Activated CD4-positive, alpha-beta memory T cell treated with anti-CD3 and anti-CD28 coated beads, Interleukin-2, amount 10 ng/mL, durations not matched to agents 7 days and 5 days (primary cell): ENCODE measurements around the gene OXT. TPM values are rescaled to one million over a fixed set of nuclear protein-coding genes. Genes with fewer than 3 reads are reported as not detected.

Source experiments
- CTCF ChIA-PET: fragments of 350-600 bp; sonication (Branson Sonifier 250); formaldehyde crosslinking; loops from one replicate; lab custom pipeline; 2021; ENCODE audit warnings: antibody characterized with exemption, inconsistent platforms; lab: Charles Lee
- POLR2A ChIA-PET: fragments of 350-600 bp; sonication (Branson Sonifier 250); formaldehyde crosslinking; loops from one replicate; lab custom pipeline; 2021; ENCODE audit warnings: antibody characterized with exemption; lab: Charles Lee
- DNase-seq: peaks from one replicate; pipeline ENCODE4 v3.0.0-alpha.2; 2020
- H3K27ac Mint-ChIP-seq: one replicate; pipeline ENCODE4 v1.8.0; 2021; ENCODE audit warnings: mild to moderate bottlenecking, mixed read lengths
- H3K27me3 Mint-ChIP-seq: one replicate; pipeline ENCODE4 v1.8.0; 2021; ENCODE audit warnings: mixed read lengths
- H3K36me3 Mint-ChIP-seq: one replicate; pipeline ENCODE4 v1.8.0; 2021; ENCODE audit warnings: low read depth, mixed read lengths
- H3K4me1 Mint-ChIP-seq: one replicate; pipeline ENCODE4 v1.8.0; 2021; ENCODE audit warnings: mixed read lengths
- H3K4me3 Mint-ChIP-seq: one replicate; pipeline ENCODE4 v1.8.0; 2021; ENCODE audit warnings: mild to moderate bottlenecking, mixed read lengths
- H3K9me3 Mint-ChIP-seq: one replicate; pipeline ENCODE4 v1.8.0; 2021; ENCODE audit warnings: mixed read lengths
- total RNA-seq, 2 experiments: library from RNA; stranded (reverse); gene quantifications; one replicate each; pipeline ENCODE4 v1.2.3, GENCODE V29; 2021

OXT gene
- total RNA-seq, 2 experiments from 2014 or later: not detected

DNA sequence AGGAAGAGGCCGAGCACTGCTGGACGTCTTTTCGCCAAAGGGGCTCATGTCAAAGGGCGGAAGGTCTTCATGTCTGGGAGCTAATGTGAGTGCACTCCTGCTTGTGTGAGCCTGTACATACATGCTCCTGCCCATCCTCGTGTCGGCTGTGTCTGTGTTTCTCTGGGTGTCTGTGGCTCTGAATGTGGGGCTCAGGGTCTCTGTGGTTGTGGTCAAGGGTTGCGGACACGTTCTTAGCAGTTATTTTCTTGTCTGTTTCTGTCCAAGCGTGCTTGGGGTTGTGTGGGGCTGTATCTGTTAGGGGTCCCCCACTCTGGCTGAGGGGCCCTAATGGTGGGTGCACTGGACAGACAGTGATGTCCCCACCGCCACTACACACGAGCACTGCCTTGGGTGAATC, 10.2 kb downstream of the OXT start:
- POLR2A ChIA-PET: no interaction called here
- CTCF ChIA-PET: no interaction called here
- peaks cover 22% of the 10 kb centered on the region for H3K4me1 Mint-ChIP-seq

DNA sequence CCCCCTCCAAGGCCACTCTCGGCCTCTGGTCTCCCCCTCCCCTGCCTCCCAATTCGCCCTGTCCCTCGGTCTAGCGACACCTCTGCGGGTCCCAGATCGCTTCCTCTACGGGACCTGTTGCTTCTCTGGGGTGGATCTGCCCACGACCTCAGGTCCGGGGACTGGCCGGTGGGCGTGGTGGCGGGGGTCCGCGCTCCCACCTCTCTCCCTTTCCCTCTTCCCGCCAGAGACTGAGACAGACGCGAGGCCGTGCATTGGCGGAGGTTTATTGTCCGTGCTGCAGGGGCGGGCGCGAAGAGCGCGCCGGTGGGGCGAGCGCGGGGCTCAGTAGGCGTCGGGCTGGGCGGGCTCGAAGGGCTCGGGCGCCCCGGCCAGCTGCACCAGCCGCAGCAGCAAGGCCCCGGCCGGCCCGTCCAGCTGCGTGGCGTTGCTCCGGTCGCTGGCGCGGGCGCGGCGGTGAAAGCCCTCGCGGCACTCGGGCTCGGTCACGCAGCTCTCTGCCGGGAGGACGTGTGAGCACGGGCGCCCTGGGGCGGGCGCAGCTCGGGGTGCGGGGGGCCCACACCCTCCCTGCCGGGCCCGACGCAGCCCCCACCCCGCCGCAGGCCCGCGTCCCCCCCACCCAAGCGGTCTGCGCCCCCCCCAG, 11.0 kb downstream of the OXT start:
- Mint-ChIP-seq H3K4me1 (peaks cover 17% of the 10 kb centered on the region), H3K36me3 (peaks cover 5% of the 10 kb centered on the region), H3K9me3 (peaks cover 5% of the 10 kb centered on the region), H3K27ac (no peak overlapping the region), H3K4me3 (no peak overlapping the region), H3K27me3 (peaks cover 57% of the 10 kb centered on the region)
- ChIA-PET CTCF (no interaction called here), POLR2A (no interaction called here)
- DNase-seq: no peak

More for the DNA sequence above, 10.2 kb downstream of the OXT start:
- H3K27me3 Mint-ChIP-seq: peaks cover 57% of the 10 kb centered on the region
- no peak overlapping the region for H3K27ac Mint-ChIP-seq
- H3K4me3 Mint-ChIP-seq: no peak overlapping the region
- H3K36me3 Mint-ChIP-seq: peaks cover 5% of the 10 kb centered on the region
- peaks cover 5% of the 10 kb centered on the region for H3K9me3 Mint-ChIP-seq
- no peak for DNase-seq

DNA sequence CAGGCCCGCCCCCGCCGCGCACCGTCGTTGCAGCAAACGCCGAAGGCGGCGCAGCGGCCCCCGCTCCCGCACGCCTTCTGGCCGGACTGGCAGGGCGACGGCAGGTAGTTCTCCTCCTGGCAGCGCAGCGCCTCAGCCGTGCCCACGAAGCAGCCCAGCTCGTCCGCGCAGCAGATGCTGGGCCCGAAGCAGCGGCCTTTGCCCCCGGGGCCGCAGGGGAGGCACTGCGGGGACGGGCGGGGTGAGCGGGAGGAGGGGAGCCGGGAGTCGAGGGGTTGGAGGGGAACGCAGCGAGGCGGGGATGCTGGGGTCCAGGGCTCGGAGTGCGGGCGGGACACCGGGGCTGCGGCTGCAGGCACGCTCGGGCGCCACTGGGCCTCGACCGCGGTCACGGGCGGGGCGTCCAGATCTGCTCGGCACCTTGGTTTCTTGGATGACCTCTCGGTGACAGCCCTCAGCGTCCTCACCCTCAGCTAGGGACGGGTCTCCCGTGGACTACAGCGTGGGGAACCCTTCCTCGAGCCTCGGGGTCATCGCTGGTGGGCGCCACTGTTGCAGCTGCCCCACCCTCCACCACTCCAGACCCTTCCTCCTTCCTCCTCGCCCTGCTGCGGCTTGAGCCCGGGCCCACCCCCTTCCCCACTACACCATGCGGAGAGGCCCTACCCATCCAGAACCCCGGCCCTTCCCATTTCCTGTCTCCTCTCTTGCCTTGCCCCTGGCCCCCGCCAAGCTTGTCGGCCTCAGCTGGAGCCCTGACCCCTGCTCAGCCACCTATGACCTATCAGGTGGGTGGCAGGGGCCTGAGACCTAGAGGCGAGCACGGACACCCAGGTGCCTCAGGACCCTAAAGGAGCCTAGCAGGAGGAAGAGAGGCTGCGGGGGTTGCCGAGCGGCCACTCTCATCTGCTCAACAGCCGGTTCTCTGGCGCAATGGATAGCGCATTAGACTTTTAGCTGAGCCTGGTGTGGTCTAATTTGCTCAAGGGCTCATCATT, 11.8 kb downstream of the OXT start:
- Mint-ChIP-seq H3K27me3 (peaks cover 54% of the 10 kb centered on the region), H3K4me1 (peaks cover 10% of the 10 kb centered on the region), H3K9me3 (no peaks in the 10 kb centered on the region), H3K27ac (no peak overlapping the region), H3K4me3 (no peak overlapping the region), H3K36me3 (no peaks in the 10 kb centered on the region)
- ChIA-PET POLR2A (no interaction called here), CTCF (interaction anchor here (0.6 kb wide), 1 partner anchor 30 kb away, joined by 3 read pairs; no protein-coding TSS in a partner anchor)
- no peak for DNase-seq

DNA sequence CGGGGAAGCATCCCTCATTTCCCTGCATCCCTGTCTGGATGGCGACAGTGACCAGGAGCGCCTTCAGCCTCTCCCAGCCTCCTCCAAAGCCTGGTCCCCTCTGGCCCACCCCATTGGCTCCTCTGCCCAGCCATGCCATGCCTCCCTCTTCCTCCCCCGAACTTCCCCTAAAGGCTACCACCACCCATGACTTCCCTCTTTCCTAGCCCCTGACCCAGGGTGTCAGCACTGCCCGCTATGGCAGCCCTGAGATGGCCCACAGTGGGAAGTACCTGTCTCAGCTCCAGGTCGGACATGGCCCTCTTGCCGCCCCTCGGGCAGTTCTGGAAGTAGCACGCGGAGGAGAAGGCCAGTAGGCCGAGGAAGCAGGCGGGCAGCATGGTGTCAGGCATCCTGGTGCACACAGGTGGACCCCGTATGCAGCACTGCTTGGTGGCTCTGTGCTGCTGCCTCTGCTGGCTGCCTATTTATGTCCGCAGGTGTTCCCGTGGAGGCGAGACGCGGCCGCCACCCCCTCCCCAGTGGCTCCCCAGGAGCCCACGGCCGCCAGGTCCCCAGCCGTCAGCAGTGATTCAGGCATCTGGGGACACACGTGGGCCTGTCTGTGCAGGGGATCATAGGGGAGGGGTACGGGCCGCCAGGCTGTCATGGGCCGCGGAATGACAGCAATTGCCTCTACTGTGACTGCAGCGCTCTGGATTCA, 13.0 kb downstream of the OXT start, which contains the start of gene AVP:
Gene AVP (minus strand): TSS at position 442 of the 703 bp plus-strand sequence. CDS start 50 bp downstream, at position 392.
- peaks cover 55% of the 10 kb centered on the region for H3K27me3 Mint-ChIP-seq
- CTCF ChIA-PET: interaction anchor here (0.6 kb wide), 1 partner anchor 31 kb away, joined by 3 read pairs; no protein-coding TSS in a partner anchor

DNA sequence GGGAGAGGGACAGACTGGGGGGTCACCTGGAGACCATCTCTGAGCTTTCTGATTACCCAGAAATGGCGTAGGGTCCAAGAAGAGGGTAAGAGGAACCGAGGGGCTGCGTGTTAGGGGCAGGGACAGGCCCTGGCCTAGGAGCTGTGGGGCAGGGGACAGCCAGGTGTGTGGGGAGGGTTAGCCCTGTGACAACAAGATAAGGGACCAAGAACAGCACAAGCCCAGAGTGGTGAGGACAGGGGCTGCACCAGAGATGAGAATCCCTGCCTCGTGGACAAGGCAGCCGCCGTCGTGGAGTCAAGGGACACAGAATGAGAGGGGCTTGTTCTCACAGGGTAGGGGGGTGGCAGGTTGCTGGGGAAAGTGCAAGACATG, 13.6 kb downstream of the OXT start:
- CTCF ChIA-PET: no interaction called here
- POLR2A ChIA-PET: no interaction called here
- peaks cover 10% of the 10 kb centered on the region for H3K4me1 Mint-ChIP-seq
- H3K27ac Mint-ChIP-seq: no peak overlapping the region
- H3K4me3 Mint-ChIP-seq: no peak overlapping the region
- peaks cover 56% of the 10 kb centered on the region for H3K27me3 Mint-ChIP-seq
- H3K9me3 Mint-ChIP-seq: no peaks in the 10 kb centered on the region
- H3K36me3 Mint-ChIP-seq: no peaks in the 10 kb centered on the region
- no peak for DNase-seq

More for the DNA sequence above, 13.0 kb downstream of the OXT start, which contains the start of gene AVP:
- Mint-ChIP-seq H3K36me3 (no peaks in the 10 kb centered on the region), H3K4me3 (no peak within 1 kb of the TSS), H3K4me1 (peaks cover 10% of the 10 kb centered on the region), H3K9me3 (no peaks in the 10 kb centered on the region), H3K27ac (no peak within 1 kb of the TSS)
- no peak for DNase-seq
- POLR2A ChIA-PET: no interaction called here

DNA sequence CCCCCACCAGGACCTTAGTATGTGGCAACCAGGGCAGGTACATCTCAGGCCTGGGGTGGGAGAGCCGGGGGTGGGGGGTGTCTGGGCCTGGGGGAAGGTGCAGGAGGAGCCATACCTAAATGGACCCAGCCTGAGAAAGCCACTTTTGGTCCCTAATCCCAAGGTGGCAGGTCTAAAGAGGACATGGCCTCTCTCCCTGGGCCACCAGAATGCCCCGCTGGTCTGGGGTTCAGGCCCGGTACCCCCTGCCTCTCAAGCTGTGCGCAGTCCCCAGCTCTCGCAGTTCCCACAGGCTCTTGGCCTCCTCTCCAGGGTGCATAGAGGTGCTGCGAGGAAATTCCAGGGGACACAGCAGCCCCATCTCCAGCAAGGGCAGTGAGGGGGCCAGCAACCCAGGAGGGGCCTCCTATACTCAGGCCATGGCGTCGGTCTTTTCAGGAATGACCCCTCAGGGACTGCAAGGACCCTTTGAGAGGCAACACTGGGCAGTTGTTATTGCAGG, 14.2 kb downstream of the OXT start:
- POLR2A ChIA-PET: no interaction called here
- H3K27me3 Mint-ChIP-seq: peaks cover 57% of the 10 kb centered on the region
- H3K4me1 Mint-ChIP-seq: peaks cover 15% of the 10 kb centered on the region
- DNase-seq: no peak
- no peaks in the 10 kb centered on the region for H3K36me3 Mint-ChIP-seq
- H3K9me3 Mint-ChIP-seq: no peaks in the 10 kb centered on the region
- no peak overlapping the region for H3K4me3 Mint-ChIP-seq
- CTCF ChIA-PET: no interaction called here
- no peak overlapping the region for H3K27ac Mint-ChIP-seq

DNA sequence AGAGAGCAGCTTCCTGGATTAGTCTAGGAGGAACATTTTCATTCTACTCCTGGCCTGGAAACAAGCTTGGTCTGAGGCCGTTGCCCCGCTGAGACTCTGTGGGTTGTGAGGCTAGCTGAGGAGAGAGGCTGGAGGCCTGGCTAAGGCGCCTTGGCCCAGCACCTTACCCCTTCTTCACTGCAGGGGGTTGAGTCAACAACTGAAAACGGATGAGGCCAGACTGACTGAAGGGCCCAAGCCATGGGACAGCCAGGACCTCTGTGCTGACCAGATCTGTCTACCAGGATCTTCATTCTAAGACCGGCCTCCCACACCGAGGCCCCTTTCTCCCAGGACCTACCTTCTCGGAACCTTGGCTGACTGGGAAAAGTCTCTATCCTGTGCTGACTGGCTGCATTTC, 16.6 kb downstream of the OXT start:
- H3K36me3 Mint-ChIP-seq: no peaks in the 10 kb centered on the region
- H3K4me3 Mint-ChIP-seq: no peak overlapping the region
- CTCF ChIA-PET: interaction anchor here (0.9 to 1.7 kb wide), 2 partner anchors 10 to 28 kb away, joined by 4 read pairs; no protein-coding TSS in a partner anchor
- no peak overlapping the region for H3K27ac Mint-ChIP-seq
- POLR2A ChIA-PET: no interaction called here
- no peaks in the 10 kb centered on the region for H3K9me3 Mint-ChIP-seq
- no peak for DNase-seq
- H3K27me3 Mint-ChIP-seq: peaks cover 50% of the 10 kb centered on the region
- peaks cover 18% of the 10 kb centered on the region for H3K4me1 Mint-ChIP-seq

DNA sequence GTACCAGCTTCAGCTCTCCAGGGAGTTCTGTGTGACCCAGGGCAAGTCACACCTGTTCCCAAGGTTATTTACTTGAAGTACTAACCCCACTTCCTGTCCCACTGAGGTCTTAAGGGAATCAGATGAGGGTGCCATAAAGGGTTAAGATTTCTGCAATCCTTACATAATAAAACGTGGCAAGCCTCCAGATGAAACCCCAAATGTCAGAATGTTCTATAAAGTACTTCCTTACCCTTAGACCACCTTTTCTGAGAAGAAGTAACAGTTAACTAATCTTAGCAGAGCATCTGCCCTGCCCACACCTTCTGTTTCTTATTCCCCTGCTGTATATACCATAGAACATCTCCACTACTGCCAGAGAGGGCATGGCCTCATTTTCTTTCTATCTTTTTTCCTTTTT, 19.1 kb downstream of the OXT start:
- POLR2A ChIA-PET: no interaction called here
- no peak overlapping the region for H3K27ac Mint-ChIP-seq
- DNase-seq: no peak
- H3K36me3 Mint-ChIP-seq: no peaks in the 10 kb centered on the region
- CTCF ChIA-PET: interaction anchor here (0.7 to 1.0 kb wide), 2 partner anchors 21 to 377 kb away, joined by 3 read pairs; no protein-coding TSS in a partner anchor
- peaks cover 21% of the 10 kb centered on the region for H3K4me1 Mint-ChIP-seq
- H3K27me3 Mint-ChIP-seq: peaks cover 35% of the 10 kb centered on the region
- H3K4me3 Mint-ChIP-seq: no peak overlapping the region
- H3K9me3 Mint-ChIP-seq: no peaks in the 10 kb centered on the region

DNA sequence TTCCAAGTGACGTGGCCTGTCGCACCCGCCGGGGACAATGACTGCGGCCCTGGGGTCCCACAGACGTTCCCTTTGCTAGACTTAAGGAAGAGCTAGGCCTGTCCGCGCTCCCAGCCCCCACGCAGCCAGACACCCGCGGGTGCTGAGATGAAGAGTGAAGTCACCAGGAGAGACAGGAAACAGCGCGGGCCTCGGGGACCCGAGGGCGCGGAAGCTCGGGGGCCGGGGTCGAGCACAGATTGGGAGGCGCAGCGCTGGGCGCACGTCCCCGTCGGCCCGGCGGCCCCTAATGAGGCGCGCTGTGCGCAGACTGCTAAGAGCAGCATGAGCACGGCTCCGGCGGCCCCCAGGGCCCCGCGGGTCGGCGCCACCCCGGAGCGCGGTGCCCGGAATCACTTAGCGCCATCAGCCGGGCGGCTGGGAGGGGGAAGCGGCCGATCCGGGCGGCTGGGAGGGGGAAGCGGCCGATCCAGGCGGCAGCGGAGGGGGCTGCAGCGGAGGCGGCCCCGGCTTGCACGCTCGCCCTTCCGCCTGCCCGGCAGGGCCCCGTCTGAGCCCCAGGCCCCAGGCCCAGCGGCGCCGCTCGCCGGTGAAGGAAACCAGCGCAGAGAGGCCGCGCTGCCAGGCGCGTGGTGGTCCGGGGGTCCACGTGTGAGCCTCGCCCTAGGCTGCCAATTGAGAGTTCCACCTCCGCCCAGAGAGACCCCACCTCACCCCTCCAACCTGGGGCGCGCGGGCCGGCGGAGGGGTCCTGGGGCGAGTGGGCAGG, 21.4 kb downstream of the OXT start:
- Mint-ChIP-seq H3K9me3 (no peaks in the 10 kb centered on the region), H3K4me3 (peak overlapping the region; percentile 74), H3K27ac (no peak overlapping the region), H3K27me3 (peaks cover 39% of the 10 kb centered on the region), H3K36me3 (no peaks in the 10 kb centered on the region), H3K4me1 (peaks cover 21% of the 10 kb centered on the region)
- DNase-seq: peak; percentile 31
- ChIA-PET CTCF (interaction anchor here (1.0 to 1.4 kb wide), 2 partner anchors 15 to 16 kb away, joined by 3 to 5 read pairs; no protein-coding TSS in a partner anchor), POLR2A (interaction anchor here (0.7 to 1.4 kb wide), 3 partner anchors 8 to 15 kb away, joined by 3 to 7 read pairs (median 3); no protein-coding TSS in a partner anchor)

DNA sequence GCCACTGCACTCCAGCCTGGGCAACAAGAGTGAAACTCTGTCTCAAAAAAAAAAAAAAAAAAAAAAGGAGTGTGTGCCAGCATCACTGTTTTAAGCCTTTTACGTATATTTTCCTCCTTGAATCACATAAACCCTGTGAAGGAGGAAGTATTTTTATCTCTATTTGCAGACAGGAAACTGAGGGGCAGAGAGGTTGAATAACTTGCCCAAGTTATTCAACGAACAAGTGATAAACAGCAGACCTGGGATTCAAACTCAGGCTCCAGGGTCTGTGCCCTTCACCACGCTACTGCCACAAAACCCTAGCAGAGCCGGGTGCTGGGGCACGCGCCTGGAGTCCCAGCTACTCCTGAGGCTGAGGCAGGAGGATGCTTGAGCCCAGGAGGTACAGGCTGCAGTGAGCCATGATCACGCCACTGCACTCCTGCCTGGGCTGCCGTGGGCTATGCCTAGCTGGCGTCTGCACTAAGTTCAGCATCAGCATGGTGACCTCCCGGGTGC, 22.5 kb downstream of the OXT start:
- Mint-ChIP-seq H3K4me3 (no peak overlapping the region), H3K27ac (no peak overlapping the region), H3K4me1 (peaks cover 21% of the 10 kb centered on the region), H3K27me3 (peaks cover 36% of the 10 kb centered on the region), H3K36me3 (no peaks in the 10 kb centered on the region), H3K9me3 (no peaks in the 10 kb centered on the region)
- ChIA-PET CTCF (no interaction called here), POLR2A (interaction anchor here (1.2 kb wide), 1 partner anchor 8 kb away, joined by 4 read pairs; no protein-coding TSS in a partner anchor)
- DNase-seq: no peak

DNA sequence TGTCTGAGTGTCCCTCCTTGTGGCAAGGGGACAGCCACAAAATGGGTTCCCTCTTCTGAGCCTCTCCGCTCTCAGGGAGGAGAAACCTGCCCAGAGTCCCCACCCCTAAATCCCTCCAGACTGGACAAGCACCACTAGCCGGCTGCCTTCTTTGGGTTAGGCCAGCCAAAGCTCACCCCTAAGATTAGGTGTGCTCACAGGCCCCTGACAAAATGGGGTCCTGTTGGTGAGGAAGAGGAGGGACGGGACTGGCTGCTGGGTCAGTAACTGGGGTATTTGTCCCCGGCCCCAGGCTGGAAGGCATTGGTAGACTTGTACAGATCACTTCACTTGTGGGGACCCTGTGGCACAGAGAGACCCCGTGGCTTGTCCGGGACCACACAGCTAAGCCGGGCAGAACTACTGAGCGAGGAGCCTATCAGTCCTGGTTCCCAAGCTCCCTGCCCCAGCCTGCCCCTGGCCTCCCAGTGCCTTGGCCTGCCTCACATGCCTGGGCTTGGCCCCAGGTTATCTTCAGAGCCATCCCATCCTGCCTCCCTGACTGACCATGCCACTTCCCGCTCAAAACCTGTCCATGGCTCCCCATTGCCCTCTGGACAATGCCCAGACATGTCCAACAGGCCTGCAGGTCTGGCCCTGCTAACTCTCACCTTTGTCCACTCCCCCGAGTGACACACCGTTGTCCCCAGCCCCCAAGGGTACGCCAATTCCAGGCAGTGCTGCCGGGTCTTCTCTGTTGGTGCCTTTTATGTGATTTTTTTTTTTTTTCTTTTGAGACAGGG, 23.6 kb downstream of the OXT start:
- DNase-seq: no peak

More for the DNA sequence above, 23.6 kb downstream of the OXT start:
- Mint-ChIP-seq H3K36me3 (no peaks in the 10 kb centered on the region), H3K9me3 (no peaks in the 10 kb centered on the region), H3K4me1 (peaks cover 21% of the 10 kb centered on the region), H3K4me3 (no peak overlapping the region), H3K27ac (no peak overlapping the region), H3K27me3 (peaks cover 30% of the 10 kb centered on the region)
- ChIA-PET POLR2A (no interaction called here), CTCF (interaction anchor here (1.7 kb wide), 1 partner anchor 18 kb away, joined by 4 read pairs; no protein-coding TSS in a partner anchor)
